B cell (primary cell): ENCODE data around the gene GORASP1. TPM values are rescaled to one million over a fixed set of nuclear protein-coding genes. Genes with fewer than 3 reads are reported as not detected.

Experiments
- ATAC-seq: fragments of 200-7000 bp; cut with Tn5 transposase; one replicate; pipeline ENCODE4 v1.10.0; 2021; ENCODE audit warnings: low read depth, mild to moderate bottlenecking, moderate number of reproducible peaks, moderate library complexity
- CTCF ChIA-PET: fragments of 350-600 bp; sonication (Branson Sonifier 250); formaldehyde crosslinking; loops from one replicate; lab custom pipeline; 2021; ENCODE audit warnings: antibody characterized with exemption, inconsistent platforms; lab: Charles Lee
- POLR2A ChIA-PET: fragments of 350-600 bp; sonication (Branson Sonifier 250); formaldehyde crosslinking; loops from one replicate; lab custom pipeline; 2021; ENCODE audit warnings: antibody characterized with exemption; lab: Charles Lee
- DNase-seq: peaks from one replicate; pipeline ENCODE4 v3.0.0; 2013
- H2AFZ ChIP-seq: 2 replicates; pipeline ENCODE4 v1.6.1; 2012; ENCODE audit warnings: mild to moderate bottlenecking, low read depth, low read length; ENCODE audit not compliant: insufficient read depth, poor library complexity, severe bottlenecking
- H3K27ac ChIP-seq, 2 donors: 1 replicate in 1 of 2; 2 replicates in 1 of 2; pipeline ENCODE4 v1.5.1; 2012 to 2013; ENCODE audit warnings: low read length in 2 of 2, mild to moderate bottlenecking in 2 of 2, moderate library complexity in 1 of 2
- H3K27me3 ChIP-seq, 4 experiments: fragments of 200-600 bp in 1 of 4; sonication (generic) in 1 of 4; replicated peaks in 1 of 4; 1 replicate in 2 of 4; 2 replicates in 2 of 4; pipeline versions ENCODE4 v1.6.1 to v1.7.0; 2013 to 2016; ENCODE audit warnings: low read length in 3 of 4, mild to moderate bottlenecking in 2 of 4, mixed read lengths in 1 of 4, moderate library complexity in 1 of 4; ENCODE audit not compliant: insufficient read depth in 4 of 4, control insufficient read depth in 3 of 4; ENCODE audit errors: control extremely low read depth in 1 of 4
- H3K36me3 ChIP-seq, 2 experiments: replicated peaks in 1 of 2; 1 replicate in 1 of 2; 2 replicates in 1 of 2; pipeline versions ENCODE4 v1.6.1 to v1.7.1; 2013; ENCODE audit warnings: low read length in 1 of 2; ENCODE audit not compliant: insufficient read depth in 2 of 2, control insufficient read depth in 1 of 2; ENCODE audit errors: control extremely low read depth in 1 of 2, extremely low read depth in 1 of 2
- H3K4me1 ChIP-seq, 2 donors: fragments of 200-600 bp in 1 of 2; sonication (generic) in 1 of 2; 1 replicate in 1 of 2; 2 replicates in 1 of 2; pipeline versions ENCODE4 v1.5.1 to v1.6.1; 2013 to 2017; ENCODE audit warnings: low read length in 2 of 2; ENCODE audit not compliant: control insufficient read depth in 2 of 2, insufficient read depth in 2 of 2
- H3K4me2 ChIP-seq: replicated peaks from 2 replicates; pipeline ENCODE3; 2012; ENCODE audit warnings: mild to moderate bottlenecking, low read depth, low read length; ENCODE audit not compliant: poor library complexity, severe bottlenecking
- H3K4me3 ChIP-seq, 5 experiments: fragments of 200-600 bp in 1 of 5; sonication (generic) in 1 of 5; 1 replicate in 3 of 5; 2 replicates in 2 of 5; pipeline versions ENCODE4 v1.5.1 to v1.7.0; 2011 to 2016; ENCODE audit warnings: low read length in 4 of 5, mild to moderate bottlenecking in 4 of 5, low read depth in 2 of 5, control low read depth in 1 of 5, moderate library complexity in 1 of 5; ENCODE audit not compliant: insufficient read depth in 1 of 5; ENCODE audit errors: control extremely low read depth in 1 of 5, extremely low read depth in 1 of 5
- H3K79me2 ChIP-seq: fragments of 200-600 bp; sonication (generic); one replicate; pipeline ENCODE4 v1.6.0; 2016; ENCODE audit warnings: low read length; ENCODE audit not compliant: control insufficient read depth, insufficient read depth
- H3K9ac ChIP-seq: fragments of 200-600 bp; sonication (generic); 2 replicates; pipeline ENCODE4 v1.6.1; 2017; ENCODE audit warnings: mild to moderate bottlenecking, low read length, moderate library complexity
- H3K9me3 ChIP-seq, 3 donors: one replicate each; pipeline versions ENCODE4 v1.6.1 to v1.7.1; 2013; ENCODE audit warnings: low read length in 2 of 3; ENCODE audit not compliant: control insufficient read depth in 2 of 3, insufficient read depth in 1 of 3; ENCODE audit errors: control extremely low read depth in 1 of 3
- H4K20me1 ChIP-seq: 2 replicates; pipeline ENCODE4 v1.6.0; 2012; ENCODE audit warnings: mild to moderate bottlenecking, low read length; ENCODE audit not compliant: insufficient read depth, control insufficient read depth, poor library complexity, severe bottlenecking
- H3K27ac Mint-ChIP-seq: one replicate; pipeline ENCODE4 v1.8.0; 2021; ENCODE audit warnings: mixed read lengths
- H3K27me3 Mint-ChIP-seq: one replicate; pipeline ENCODE4 v1.8.0; 2021; ENCODE audit warnings: mixed read lengths
- H3K4me1 Mint-ChIP-seq: one replicate; pipeline ENCODE4 v1.8.0; 2021; ENCODE audit warnings: mixed read lengths
- H3K4me3 Mint-ChIP-seq: one replicate; pipeline ENCODE4 v1.8.0; 2021; ENCODE audit warnings: mixed read lengths
- H3K9me3 Mint-ChIP-seq: one replicate; pipeline ENCODE4 v1.8.0; 2022; ENCODE audit warnings: mixed read lengths; ENCODE audit not compliant: insufficient read depth
- EZH2 ChIP-seq: IDR thresholded peaks from 2 replicates; pipeline ENCODE4 v1.6.1; 2012; ENCODE audit warnings: borderline replicate concordance, low read depth, mild to moderate bottlenecking, moderate library complexity, low read length; ENCODE audit not compliant: insufficient read depth, poor library complexity, severe bottlenecking
- WGBS: methylation state at CpG from one replicate; pipeline ENCODE4 v1.1.5; 2013; ENCODE audit warnings: missing lambda C conversion rate; ENCODE audit not compliant: insufficient coverage; 5-methylcytosine and 5-hydroxymethylcytosine counted together
- intact Hi-C: fragments of 100-400 bp; cut with micrococcal nuclease; formaldehyde crosslinking; loops from one replicate; pipeline ENCODE4 v1.10.0; 2022
- polyA plus RNA-seq: library from polyadenylated mRNA; depleted of rRNA; stranded (reverse); fragments of >200 nt; gene quantifications from 2 replicates; pipeline ENCODE4 v1.2.3, GENCODE V29; 2012
- total RNA-seq, 2 donors: library from RNA; stranded (reverse); fragments of 120-200 nt in 1 of 2; gene quantifications; 1 replicate in 1 of 2; 2 replicates in 1 of 2; pipeline versions ENCODE4 v1.2.3 to v1.2.4, GENCODE V29; 2013 to 2022
- TF ChIP-seq, protein P1 (sequence below): fragments of 200-600 bp; IDR thresholded peaks from one replicate; pipeline ENCODE4 v1.8.0; 2022; ENCODE audit warnings: antibody characterized with exemption, mild to moderate bottlenecking

The GORASP1 gene
- total and polyA plus RNA-seq, 2 donors (not counting 1 experiment from before 2014, with no cell fraction given) = 81.7 to 84.0 TPM

GRCh38 chr3:39124876-39125840 lies 17.7 kb upstream of the GORASP1 start:
- TF ChIP-seq, protein P1, sequence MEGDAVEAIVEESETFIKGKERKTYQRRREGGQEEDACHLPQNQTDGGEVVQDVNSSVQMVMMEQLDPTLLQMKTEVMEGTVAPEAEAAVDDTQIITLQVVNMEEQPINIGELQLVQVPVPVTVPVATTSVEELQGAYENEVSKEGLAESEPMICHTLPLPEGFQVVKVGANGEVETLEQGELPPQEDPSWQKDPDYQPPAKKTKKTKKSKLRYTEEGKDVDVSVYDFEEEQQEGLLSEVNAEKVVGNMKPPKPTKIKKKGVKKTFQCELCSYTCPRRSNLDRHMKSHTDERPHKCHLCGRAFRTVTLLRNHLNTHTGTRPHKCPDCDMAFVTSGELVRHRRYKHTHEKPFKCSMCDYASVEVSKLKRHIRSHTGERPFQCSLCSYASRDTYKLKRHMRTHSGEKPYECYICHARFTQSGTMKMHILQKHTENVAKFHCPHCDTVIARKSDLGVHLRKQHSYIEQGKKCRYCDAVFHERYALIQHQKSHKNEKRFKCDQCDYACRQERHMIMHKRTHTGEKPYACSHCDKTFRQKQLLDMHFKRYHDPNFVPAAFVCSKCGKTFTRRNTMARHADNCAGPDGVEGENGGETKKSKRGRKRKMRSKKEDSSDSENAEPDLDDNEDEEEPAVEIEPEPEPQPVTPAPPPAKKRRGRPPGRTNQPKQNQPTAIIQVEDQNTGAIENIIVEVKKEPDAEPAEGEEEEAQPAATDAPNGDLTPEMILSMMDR = no peak
- TF ChIP-seq EZH2 = no peak
- no peak overlapping the region for H3K9ac ChIP-seq
- H3K36me3 ChIP-seq = peaks cover 0 to 28% of the 10 kb centered on the region in 2 experiments
- no peak overlapping the region for H3K4me2 ChIP-seq
- no peaks in the 10 kb centered on the region for H3K79me2 ChIP-seq
- DNase-seq (peak; percentile 9), ATAC-seq (no peak)
- POLR2A ChIA-PET = no interaction called here
- no peak overlapping the region for H3K27ac ChIP-seq
- CTCF ChIA-PET = interaction anchor here (0.9 to 5.8 kb wide), 6 partner anchors 12 to 166 kb away, joined by 3 to 49 read pairs (median 24); no protein-coding TSS in a partner anchor
- WGBS = 89% methylated on average over 4 of the region's 5 CpGs
- no peak overlapping the region for H2AFZ ChIP-seq
- no peaks in the 10 kb centered on the region for H4K20me1 ChIP-seq
- peaks cover 74% of the 10 kb centered on the region for H3K4me1 Mint-ChIP-seq
- H3K4me3 Mint-ChIP-seq = no peak overlapping the region
- H3K27me3 Mint-ChIP-seq = no peaks in the 10 kb centered on the region
- no peak overlapping the region for H3K4me3 ChIP-seq
- H3K27me3 ChIP-seq = no peaks in the 10 kb centered on the region
- no peaks in the 10 kb centered on the region for H3K9me3 Mint-ChIP-seq
- H3K9me3 ChIP-seq = no peaks in the 10 kb centered on the region
- intact Hi-C loops = no loop called here
- H3K4me1 ChIP-seq = peaks cover 58 to 64% of the 10 kb centered on the region in 2 donors
- H3K27ac Mint-ChIP-seq = peak overlapping the region; percentile 34

DNA sequence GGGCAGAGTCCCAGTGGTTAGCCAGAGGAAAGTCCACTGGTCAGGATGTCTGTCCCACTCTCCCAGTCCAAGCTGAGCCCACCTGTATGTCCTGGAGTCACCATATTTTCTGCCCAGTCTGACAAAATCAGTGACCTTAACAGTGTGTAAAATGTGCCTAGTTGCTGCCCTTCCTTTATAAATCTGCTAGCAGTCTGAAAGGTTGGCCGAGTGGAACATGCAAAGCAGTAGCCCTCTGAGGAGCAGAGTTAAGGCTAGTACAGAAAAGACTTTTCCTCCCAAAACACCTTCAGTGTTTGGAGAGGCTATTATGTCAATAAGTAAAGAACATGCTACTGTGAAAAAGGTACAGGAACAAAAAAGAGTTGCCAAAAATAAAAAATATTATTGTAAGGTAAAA lies 15.4 kb upstream of the GORASP1 start:
- intact Hi-C loops = loop anchor here (2.0 kb wide), 1 partner anchor 26 kb away; no protein-coding TSS in a partner anchor
- H3K4me1 ChIP-seq = peaks cover 53 to 60% of the 10 kb centered on the region in 2 donors
- WGBS = no CpG with 5 or more reads among the region's 1 CpG
- H4K20me1 ChIP-seq = no peaks in the 10 kb centered on the region
- H3K27ac Mint-ChIP-seq = peak overlapping the region; percentile 88
- ChIA-PET POLR2A (interaction anchor here (1.3 kb wide), 1 partner anchor 16 kb away, joined by 3 read pairs; the partner anchor contains the start of genes GORASP1 and TTC21A), CTCF (interaction anchor here (0.6 to 1.2 kb wide), 2 partner anchors 67 to 1800 kb away, joined by 3 to 6 read pairs; no protein-coding TSS in a partner anchor)
- H3K27me3 Mint-ChIP-seq = no peaks in the 10 kb centered on the region
- peak overlapping the region; percentile 31 for H3K9ac ChIP-seq
- H3K9me3 Mint-ChIP-seq = no peaks in the 10 kb centered on the region
- H3K4me2 ChIP-seq = peak overlapping the region; percentile 59
- H3K27me3 ChIP-seq = no peaks in the 10 kb centered on the region
- DNase-seq = peak; percentile 39
- peak overlapping the region in 1 of 5 experiments; percentile 6 for H3K4me3 ChIP-seq
- H3K9me3 ChIP-seq = no peaks in the 10 kb centered on the region
- H3K27ac ChIP-seq = peak overlapping the region; percentile 35 to 69
- H3K79me2 ChIP-seq = no peaks in the 10 kb centered on the region
- no peak overlapping the region for H2AFZ ChIP-seq
- TF ChIP-seq EZH2 = no peak
- TF ChIP-seq, protein P1 = no peak
- H3K4me3 Mint-ChIP-seq = peak overlapping the region; percentile 82
- H3K4me1 Mint-ChIP-seq = peaks cover 68% of the 10 kb centered on the region
- H3K36me3 ChIP-seq = peaks cover 0 to 32% of the 10 kb centered on the region in 2 experiments
- ATAC-seq = peak; percentile 69
